ENCODE measurements around the gene COA1.
"Not testable (repeated sequence)": the region's sequence is repeated elsewhere in the genome, so short reads cannot be mapped to it uniquely, and the experiment has no call there.

GRCh38 chr7:43778293-43779044, 49.1 kb upstream of the COA1 start:
- not testable (repeated sequence) for TF ChIP-seq POLR2AphosphoS5 (IDR thresholded peaks at IDR 0.05; ENCODE audit: low read depth, low read length); RFX5 (IDR thresholded peaks at IDR 0.05; ENCODE audit: low read length); EP300 (IDR thresholded peaks at IDR 0.05; ENCODE audit: borderline replicate concordance in 1 of 2, low read depth in 1 of 2, low read length in 1 of 2); EZH2phosphoT487 (IDR thresholded peaks at IDR 0.05; ENCODE audit: borderline replicate concordance, low read depth); JUND (IDR thresholded peaks at IDR 0.05); FOXM1 (IDR thresholded peaks at IDR 0.05; ENCODE audit: low read depth)
- TF ChIP-seq, protein P1, sequence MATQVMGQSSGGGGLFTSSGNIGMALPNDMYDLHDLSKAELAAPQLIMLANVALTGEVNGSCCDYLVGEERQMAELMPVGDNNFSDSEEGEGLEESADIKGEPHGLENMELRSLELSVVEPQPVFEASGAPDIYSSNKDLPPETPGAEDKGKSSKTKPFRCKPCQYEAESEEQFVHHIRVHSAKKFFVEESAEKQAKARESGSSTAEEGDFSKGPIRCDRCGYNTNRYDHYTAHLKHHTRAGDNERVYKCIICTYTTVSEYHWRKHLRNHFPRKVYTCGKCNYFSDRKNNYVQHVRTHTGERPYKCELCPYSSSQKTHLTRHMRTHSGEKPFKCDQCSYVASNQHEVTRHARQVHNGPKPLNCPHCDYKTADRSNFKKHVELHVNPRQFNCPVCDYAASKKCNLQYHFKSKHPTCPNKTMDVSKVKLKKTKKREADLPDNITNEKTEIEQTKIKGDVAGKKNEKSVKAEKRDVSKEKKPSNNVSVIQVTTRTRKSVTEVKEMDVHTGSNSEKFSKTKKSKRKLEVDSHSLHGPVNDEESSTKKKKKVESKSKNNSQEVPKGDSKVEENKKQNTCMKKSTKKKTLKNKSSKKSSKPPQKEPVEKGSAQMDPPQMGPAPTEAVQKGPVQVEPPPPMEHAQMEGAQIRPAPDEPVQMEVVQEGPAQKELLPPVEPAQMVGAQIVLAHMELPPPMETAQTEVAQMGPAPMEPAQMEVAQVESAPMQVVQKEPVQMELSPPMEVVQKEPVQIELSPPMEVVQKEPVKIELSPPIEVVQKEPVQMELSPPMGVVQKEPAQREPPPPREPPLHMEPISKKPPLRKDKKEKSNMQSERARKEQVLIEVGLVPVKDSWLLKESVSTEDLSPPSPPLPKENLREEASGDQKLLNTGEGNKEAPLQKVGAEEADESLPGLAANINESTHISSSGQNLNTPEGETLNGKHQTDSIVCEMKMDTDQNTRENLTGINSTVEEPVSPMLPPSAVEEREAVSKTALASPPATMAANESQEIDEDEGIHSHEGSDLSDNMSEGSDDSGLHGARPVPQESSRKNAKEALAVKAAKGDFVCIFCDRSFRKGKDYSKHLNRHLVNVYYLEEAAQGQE (IDR thresholded peaks at IDR 0.05; ENCODE audit: low read depth, low read length) = not testable (repeated sequence)
